Measurements from ENCODE around the gene GID8.
A peak's percentile ranks its signal among the peaks of the same experiment; 100 is the strongest.

The GID8 gene

DNA sequence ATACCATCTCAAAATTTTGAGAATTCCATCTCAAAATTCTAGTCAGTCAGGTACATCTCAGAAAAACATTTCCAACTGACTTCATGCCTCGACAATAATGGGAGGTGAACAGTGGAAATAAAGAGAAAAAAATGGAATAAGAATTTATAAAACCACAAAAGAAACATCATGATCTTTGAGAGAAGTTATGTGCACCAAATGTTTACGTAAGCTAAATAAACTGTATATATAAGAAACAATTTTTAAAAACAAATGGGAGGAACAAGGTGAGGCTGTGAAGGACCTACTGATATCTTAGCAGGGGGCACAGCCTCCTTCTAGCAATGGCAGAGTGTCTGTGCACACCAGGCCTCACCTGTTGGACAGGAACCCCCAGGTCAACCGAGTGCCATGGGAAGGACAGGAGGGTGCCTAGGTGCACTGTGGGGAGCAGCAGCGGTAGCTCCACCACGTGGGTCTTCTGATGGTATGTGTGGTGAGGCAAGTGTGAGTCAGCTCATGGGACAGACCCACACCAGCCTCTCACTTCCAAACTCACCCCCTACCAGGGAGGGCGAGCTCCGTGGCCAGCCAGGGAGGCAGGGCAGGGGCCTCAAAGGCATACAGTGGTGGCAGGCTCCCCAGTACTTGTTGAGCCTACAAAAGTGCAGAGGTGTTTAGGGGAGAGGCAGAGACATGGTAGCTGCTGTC, 34.9 kb upstream of the GID8 start:
- TF ChIP-seq CTCF (IDR thresholded peaks at IDR 0.05; ENCODE audit: borderline replicate concordance, insufficient read depth, low read depth, low read length): no peak
- no peak overlapping the region for H3K4me3 ChIP-seq (ENCODE audit: low read depth, low read length)

- TF ChIP-seq CTCF (IDR thresholded peaks at IDR 0.05; ENCODE audit: borderline replicate concordance, insufficient read depth, low read depth, low read length): no peak
- no peak overlapping the region for H3K4me3 ChIP-seq (ENCODE audit: low read depth, low read length)
These were observed 32.3 kb upstream of the GID8 start for GRCh38 chr20:62905536-62906117.

DNA sequence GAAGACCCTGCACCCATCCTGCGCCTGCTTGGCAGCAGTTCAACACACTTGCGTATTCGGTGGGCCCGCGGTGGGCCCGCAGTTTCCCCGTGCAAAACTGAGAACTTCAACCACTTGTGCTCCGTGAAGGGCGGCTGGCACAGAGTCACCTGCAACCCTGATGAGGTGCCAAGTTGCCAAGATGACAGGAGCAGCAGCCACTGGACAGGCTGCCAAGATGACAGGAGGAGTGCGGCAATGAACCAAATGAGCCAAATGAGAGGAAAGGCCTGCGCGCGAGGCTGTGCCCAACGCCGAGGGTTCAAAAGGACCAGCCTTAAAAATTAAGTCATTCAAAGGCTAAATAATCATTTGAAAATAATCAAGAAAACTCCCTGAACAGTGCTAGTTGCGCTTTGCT, 31.7 kb upstream of the GID8 start:
- no peak for TF ChIP-seq CTCF (IDR thresholded peaks at IDR 0.05; ENCODE audit: borderline replicate concordance, insufficient read depth, low read depth, low read length)
- no peak overlapping the region for H3K4me3 ChIP-seq (ENCODE audit: low read depth, low read length)

- TF ChIP-seq CTCF (IDR thresholded peaks at IDR 0.05; ENCODE audit: borderline replicate concordance, insufficient read depth, low read depth, low read length): no peak
These were observed 31.1 kb upstream of the GID8 start for GRCh38 chr20:62906647-62907375.

DNA sequence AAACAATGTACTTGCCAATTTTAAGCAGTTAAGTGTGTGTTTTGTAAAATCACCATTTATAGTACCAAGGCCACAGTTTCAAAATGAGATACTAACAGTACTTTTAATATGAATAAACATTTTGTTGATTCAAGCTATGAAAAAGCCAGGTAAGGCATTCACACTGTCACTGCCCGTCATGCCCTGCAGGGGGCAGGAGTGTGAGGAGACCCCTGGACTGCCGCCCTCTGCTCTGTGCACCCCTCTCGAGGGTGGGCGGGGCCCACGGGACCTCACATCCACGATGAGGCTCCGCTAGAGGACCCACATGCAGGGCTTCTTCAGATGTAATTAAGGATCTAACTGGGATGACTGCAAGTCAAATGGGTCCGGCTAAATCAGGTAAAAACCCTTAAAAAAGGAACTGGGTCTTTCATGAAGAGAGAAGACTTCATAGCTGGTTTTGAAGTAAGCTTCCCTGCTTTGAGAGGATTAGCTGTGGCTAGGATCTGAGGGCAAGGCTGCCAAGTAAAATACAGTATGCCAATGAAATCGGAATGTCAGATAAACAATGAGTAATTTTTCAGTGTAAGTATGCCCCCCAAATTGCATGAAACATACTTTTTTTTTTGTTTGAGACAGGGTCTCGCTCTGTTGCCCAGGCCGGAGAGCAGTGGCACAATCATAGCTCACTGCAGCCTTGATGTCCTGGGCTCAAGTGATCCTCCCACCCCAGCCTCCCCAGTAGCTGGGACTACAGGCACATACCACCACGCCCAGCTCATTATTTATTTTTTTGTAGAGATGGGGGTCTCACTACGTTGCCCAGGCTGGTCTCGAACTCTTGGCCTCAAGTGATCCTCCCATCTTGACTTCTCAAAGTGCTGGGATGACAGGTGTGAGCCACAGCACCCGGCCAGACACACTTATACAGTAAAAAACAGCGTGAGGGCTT, 30.3 kb upstream of the GID8 start:
- H3K4me3 ChIP-seq (ENCODE audit: low read depth, low read length): no peak overlapping the region
- TF ChIP-seq CTCF (IDR thresholded peaks at IDR 0.05; ENCODE audit: borderline replicate concordance, insufficient read depth, low read depth, low read length): peak; percentile 69

More at GRCh38 chr20:62906647-62907375, 31.1 kb upstream of the GID8 start:
- H3K4me3 ChIP-seq (ENCODE audit: low read depth, low read length): no peak overlapping the region

DNA sequence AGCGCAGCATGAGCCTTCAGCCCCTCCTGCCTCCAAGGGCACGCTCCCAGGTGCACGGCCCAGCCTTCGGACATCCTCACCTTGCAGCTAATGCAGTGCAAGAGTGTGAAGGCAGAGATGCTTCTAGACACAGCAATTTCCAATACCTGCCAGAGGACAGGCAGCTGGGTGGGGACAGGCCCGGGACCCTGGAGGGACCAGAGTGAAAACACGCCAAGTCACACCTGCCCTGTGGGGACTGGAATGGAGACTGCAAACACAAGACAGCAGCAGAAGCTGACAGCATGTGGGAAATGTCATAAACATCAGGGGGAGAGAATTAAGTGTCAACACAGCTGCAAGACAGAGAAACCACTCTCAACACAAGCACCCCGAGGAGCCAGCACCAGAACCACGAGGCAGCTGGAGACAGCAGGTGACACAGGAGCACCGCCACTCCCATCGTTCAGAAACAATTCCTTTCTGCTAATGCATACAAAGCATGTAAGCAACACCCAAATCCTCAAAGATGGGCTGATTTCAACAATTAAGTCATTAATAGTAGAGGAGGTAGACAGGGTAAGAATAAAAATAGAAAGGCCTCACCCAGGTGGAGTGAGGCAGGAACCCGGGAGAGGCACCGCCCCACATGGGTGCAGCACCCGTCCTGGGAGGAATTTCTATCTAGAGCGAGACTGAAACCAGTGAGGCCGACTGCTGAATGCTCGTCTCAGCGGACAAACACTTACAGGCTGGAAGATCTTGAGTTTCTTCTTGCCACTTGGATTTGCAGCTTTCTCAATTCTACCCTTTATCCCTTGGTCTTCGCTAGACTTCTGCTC, 28.8 kb upstream of the GID8 start:
- H3K4me3 ChIP-seq (ENCODE audit: low read depth, low read length): no peak overlapping the region
- TF ChIP-seq CTCF (IDR thresholded peaks at IDR 0.05; ENCODE audit: borderline replicate concordance, insufficient read depth, low read depth, low read length): no peak

Data from GM12875 (cell line).